HG03442 (cell line): ENCODE results near the gene KIF26B.
"Not testable (repeated sequence)": the region's sequence is repeated elsewhere in the genome, so short reads cannot be mapped to it uniquely, and the experiment has no call there.

ENCODE experiments used
- ATAC-seq: cut with Tn5 transposase; IDR thresholded peaks from one replicate; pipeline ENCODE4 v1.9.1; 2021; ENCODE audit warnings: mild to moderate bottlenecking, moderate library complexity; ENCODE audit not compliant: unreplicated experiment

The KIF26B gene

DNA sequence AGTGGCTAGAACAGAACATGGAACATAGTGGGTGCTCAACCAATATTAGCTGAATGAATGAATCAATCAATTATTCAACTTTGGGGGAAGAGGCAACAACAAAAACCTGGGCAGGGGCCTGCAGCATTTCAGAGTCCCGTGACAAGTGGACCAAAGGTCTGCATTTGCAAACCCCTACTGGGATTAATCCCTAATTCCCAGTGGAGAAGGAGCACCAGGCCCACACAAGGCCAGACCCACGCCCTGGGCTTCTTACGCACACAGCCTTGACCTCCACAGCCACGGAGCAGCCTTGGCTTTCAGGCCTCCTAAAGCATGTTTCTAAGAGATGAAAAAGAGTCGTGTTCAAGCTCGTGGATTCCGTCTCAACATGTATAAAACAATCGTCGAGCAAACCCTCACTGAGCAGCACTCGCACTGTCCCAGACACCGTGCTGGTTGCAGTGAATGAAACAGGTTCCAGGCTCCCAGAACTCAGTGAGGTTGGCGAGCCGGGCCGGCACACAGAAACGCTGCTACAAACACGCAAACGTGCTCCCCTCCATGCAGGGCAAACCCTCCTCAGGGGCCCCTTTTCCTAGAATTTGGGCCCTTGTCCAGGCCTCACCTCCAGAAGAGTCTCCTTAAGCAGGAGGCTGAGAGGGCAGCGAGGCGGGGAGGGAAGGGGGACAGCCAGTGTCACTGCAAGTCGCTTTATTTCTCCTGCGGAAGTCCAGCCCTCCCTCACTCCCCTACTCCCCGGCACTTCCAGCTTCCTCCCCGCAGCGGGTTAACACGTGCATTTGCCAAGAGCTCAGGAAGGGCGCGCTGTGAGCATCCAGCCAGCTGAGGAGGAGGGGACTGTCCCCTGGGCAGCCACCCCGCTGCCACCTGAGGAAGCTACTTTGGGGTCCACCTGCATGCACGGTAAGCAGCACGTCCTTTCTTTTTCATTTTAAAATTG, 556.4 kb downstream of the KIF26B start:
- no peak for ATAC-seq

GRCh38 chr1:245714027-245714426, 559.2 kb downstream of the KIF26B start:
- ATAC-seq: not testable (repeated sequence)

DNA sequence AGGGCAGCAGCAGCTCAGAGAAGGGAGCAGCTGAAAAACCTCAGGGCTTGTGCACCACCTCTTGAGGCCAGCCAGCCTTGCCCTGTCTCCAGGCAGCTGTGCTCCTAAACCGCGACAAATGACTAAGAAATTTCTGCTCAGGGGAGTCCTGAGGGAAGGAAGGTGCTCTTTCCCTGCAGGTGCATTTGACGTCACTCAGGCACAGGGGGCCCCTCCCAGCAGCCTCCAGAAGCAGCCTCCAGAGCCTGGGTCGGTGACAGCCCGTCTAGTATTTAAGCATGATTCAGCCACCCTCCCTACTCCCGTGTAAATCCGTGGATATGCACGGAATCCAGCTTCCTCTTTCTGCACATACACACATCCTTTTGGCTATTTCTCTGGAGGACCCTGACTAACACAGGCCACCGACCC, 560.5 kb downstream of the KIF26B start:
- no peak for ATAC-seq

GRCh38 chr1:245715970-245716369, 561.2 kb downstream of the KIF26B start:
- ATAC-seq: no peak

GRCh38 chr1:245716561-245716960, 561.8 kb downstream of the KIF26B start:
- no peak for ATAC-seq

GRCh38 chr1:245717611-245718010, 562.8 kb downstream of the KIF26B start:
- no peak for ATAC-seq

GRCh38 chr1:245718123-245718522, 563.3 kb downstream of the KIF26B start:
- ATAC-seq: no peak

GRCh38 chr1:245718951-245719350, 564.2 kb downstream of the KIF26B start:
- ATAC-seq: no peak

- ATAC-seq: no peak
Observed at GRCh38 chr1:245721488-245721887, 566.7 kb downstream of the KIF26B start.

DNA sequence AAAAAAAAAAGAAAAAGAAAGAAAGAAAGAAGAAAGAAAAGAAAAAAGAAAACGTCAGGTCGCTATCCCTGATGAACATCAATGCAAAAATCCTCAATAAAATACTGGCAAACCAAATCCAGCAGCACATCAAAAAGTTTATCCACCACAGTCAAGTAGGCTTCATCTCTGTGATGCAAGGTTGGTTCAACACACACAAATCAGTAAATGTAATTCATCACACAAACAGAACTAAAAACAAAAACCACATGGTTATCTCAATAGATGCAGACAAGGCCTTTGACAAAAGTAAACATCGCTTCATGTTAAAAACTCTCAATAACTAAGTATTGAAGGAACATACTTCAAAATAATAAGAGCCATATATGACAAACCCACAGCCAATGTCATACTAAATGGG, 573.2 kb downstream of the KIF26B start:
- ATAC-seq: not testable (repeated sequence)

DNA sequence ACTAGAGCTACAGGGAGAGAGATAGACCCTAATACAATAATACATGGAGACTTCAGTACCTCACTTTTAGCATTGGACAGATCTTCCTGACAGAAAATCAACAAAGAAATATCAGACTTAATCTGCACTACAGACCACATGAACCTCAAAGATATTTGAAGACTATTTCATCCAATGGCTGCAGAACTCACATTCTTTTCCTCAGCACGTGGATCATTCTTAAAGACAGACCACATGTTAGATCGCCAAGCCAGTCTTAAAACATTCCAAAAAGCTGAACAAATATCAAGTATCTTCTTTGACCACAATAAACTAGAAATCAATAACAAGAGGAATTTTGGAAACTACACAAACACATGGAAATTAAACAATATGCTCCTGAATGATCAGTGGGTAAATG, 576.0 kb downstream of the KIF26B start:
- no peak for ATAC-seq

DNA sequence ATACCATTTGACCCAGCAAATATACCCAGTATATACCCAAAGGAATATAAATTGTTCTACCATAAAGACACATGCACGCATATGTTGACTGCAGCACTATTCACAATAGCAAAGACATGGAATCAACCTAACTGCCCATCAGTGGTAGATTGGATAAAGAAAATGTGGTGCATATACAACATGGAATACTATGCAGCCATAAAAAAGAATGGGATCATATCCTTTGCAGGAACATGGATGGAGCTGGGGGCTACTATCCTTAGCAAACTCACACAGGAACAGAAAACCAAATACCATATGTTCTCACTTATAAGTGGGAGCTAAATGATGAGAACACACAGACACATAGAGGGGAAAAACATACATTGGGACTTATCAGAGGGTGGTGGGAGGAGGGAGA, 585.6 kb downstream of the KIF26B start:
- ATAC-seq: not testable (repeated sequence)

- no peak for ATAC-seq
Observed at GRCh38 chr1:245742896-245743295, 588.1 kb downstream of the KIF26B start.

- no peak for ATAC-seq
Observed at GRCh38 chr1:245748240-245748639, 593.5 kb downstream of the KIF26B start.

- ATAC-seq: no peak
Observed at GRCh38 chr1:245748646-245749045, 593.9 kb downstream of the KIF26B start.

DNA sequence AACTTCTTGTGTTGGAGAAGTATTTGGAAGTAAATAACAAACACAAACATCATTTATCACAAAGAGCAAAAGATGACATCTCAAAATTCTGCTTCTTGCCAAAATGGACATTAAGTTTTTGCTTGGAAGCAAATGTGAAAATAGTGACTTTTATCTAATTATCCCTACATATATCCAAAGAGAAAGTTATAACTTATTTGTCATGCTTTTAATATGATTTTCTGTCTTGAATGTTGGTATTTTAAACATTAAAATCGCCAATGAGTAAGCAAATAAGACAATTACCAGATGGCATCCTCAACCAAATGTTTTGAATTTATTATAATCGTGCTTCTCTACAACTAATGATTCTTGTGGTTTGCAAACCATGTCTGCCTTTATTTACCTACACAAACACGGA, 594.3 kb downstream of the KIF26B start:
- ATAC-seq: no peak

DNA sequence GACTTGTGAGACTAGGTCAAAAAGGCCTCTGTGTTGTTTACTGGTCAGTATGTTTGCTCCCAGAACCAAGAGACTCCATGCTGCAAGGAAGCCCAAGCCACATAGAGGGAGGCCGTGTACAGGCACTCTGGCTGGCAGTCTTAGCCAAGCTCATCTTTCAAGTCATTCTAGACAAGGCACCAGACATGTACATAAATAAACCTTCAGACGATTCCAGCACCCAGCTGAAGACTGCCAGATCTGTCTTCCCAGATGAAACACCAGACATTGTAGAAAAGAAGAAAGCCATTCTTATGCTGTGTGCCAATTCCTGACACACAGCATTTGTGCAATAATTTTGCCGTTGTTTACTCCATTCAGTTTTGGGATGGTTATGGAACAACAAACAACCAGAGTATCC, 595.5 kb downstream of the KIF26B start:
- ATAC-seq: no peak

- no peak for ATAC-seq
Observed at GRCh38 chr1:245751116-245751515, 596.3 kb downstream of the KIF26B start.

DNA sequence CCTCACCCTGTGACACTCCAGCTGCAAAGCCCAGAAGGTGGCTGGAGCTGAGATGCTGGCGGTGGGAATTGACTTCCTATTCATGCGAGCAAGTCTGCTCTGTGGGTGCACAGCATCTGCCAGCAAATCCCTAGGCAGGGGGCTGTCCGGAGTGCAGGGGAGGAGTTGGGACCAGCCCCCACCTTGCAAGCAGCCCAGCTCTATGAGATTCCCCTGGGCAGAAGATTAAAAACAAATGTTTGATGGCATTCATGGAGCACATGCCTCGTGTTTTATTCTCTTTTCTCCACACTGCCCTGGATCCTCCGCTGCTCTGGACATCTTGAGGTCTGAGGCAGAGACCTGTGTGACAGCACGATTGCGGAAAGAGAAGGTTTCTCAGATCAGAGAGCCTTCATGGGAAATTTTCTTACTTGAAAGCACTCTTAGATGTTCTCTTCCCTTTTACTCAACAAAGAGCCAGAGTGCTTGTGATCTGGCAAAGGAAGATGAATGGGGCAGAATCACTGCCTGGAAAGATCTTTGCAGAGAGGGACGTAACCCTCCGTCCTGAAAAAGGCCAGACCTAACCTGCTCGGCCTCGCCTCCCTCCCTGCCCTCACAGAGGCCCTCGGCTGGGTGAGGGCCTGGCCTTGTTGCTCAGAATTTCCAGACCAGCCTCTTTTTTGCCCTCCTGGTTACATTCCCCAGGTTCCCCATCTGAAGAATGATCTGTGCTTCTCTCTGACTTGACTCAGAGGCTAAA, 597.1 kb downstream of the KIF26B start:
- no peak for ATAC-seq

DNA sequence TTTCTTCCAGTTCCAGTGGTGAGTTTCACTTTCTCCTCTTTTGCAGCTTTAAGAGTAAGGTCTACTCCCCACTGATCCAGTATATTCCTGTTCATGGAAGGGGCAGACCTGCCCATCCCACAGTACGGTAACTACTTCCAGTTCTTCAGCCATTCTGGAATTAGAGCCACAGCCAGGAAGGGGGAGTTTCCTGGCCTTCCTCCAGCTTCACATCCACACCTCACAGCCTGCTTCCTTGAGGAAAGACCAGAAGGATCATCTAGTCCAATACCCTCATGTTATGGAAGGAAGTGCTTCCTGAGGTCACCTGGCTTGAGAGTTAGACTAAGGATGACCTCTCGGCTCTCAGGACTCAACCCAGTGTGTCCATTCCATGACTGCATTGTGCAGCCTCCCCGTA, 597.8 kb downstream of the KIF26B start:
- ATAC-seq: no peak

DNA sequence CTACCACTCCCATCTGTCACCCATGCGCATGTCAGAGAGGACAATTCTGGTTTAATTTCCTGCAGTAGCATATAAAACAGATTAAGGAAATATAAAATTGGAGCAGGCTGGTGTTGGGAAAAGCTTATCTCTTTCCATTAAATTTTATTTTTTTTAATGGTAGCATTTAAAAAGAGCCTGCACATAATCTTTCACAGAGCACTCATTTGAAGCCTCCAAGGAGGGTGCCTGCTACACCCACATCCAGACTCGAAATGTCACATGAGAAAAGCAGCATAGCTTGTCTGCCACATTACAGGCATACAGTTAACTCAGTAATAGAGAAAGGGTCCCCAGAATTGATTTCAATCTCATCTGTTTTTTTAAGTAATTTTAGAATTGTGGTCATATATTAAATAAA, 599.0 kb downstream of the KIF26B start:
- no peak for ATAC-seq

- no peak for ATAC-seq
Observed at GRCh38 chr1:245754463-245754961, 599.7 kb downstream of the KIF26B start.
